GM21576 (cell line): Measurements from ENCODE around the gene ZNF444.

Source experiments
- ATAC-seq: cut with Tn5 transposase; IDR thresholded peaks from one replicate; pipeline ENCODE4 v1.9.1; 2021; ENCODE audit warnings: mild to moderate bottlenecking, moderate library complexity; ENCODE audit not compliant: unreplicated experiment

Gene ZNF444

DNA sequence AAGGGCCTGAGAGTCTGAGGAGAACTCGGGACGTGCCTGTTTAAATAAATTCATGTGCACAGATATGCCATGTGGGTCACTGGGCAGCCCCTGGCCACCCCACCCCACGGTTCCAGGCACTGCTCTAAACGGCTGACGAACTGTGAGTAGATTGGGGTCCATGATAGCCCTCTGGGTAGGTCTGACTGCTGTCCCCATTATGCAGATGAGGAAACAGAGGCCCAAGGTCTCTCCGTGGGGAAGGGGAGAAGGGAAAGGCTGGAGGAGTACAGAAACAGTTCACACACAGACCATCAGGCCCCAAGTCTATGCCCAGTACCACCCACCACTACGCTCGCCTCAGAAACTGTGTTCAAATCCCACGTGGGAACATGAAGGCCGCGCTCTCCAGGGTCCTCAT, 34.1 kb upstream of the ZNF444 start:
- ATAC-seq, result no peak

DNA sequence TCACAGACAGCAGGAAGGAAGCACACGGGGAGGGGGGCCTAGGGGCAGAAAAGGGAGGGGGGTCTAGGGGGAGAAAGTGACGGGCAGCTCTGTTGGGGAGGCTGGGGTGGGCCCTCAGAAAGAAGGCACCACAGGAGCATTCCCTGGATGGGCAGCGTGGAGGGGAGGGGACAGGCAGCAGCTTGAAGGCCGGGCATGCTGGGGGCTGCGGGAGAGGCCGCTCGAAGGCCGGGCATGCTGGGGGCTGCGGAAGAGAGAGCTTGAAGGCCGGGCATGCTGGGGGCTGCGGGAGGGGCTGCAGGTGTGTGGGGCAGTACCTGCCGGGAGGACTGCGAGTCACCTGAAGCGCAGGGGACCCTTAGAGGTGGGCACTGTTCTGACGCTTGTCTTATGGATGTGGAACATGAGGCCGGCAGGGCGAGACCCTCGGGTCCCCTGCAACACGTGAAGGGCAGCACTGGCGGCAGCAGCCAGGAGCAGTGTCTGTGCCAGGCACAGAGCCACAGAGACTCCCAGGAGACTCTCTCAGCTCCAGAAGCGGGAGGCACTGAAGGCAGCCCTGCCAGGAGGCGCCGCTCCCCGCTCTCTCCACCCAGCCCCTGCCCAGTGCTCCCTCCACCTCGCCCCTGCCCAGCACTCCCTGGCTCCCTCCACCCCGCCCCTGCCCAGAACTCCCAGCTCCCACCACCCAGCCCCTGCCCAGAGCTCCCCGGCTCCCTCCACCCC, 33.3 kb upstream of the ZNF444 start:
- ATAC-seq, result no peak

DNA sequence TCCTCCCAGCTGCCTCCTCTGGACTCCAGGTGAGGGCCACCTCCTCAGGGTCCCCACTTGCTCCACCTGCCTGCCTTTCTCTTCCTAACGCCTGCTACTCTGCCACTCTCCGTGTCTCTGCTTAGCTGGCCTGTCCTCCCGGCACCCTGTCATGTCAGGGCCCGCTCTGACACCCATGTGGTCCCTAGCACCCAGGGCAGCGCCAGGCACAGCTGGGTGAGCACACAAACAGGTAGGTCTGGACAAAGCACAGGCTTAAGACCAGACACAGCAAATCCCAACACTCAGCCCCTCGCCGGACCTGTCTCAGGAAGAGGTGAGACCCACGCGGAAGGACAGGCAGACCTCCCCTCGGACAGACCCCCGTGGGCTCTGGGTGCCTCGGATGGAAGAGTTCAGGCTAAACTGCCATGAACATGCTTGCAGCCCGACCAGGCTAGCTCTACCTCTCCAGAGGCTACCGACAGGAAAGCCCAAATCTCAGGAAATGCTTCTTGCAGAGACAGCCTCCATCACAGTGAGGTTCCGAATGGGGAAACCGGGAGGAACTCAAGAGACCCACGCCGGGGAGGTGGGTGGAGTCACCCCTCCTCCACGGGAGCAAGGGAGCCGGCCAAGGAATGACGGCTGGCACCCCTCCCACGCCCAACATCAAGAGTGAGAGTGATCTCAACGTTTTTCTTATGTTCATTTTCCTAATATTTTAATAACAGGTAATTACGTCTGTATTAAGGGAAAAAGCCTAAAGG, 32.5 kb upstream of the ZNF444 start:
- ATAC-seq, result no peak

DNA sequence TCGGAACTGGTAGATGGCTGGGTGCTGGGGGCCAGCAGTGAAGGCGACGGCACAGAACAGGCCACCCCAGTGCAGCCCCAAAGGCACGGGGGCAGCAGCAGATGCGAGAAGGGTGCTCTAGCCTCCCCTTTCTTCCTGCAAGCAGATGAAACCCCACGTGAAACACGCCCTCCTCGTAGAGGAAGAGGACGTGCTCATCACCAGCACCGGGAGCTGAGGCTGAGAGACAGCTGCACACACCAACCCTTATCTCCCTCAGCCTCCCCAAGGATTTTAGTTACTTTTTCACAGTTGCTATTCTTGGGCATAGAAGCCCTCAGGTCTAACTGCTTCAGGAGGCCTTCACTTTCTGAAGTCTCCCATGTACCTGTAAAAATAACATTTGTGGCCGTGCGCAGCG, 31.9 kb upstream of the ZNF444 start:
- ATAC-seq, result no peak

DNA sequence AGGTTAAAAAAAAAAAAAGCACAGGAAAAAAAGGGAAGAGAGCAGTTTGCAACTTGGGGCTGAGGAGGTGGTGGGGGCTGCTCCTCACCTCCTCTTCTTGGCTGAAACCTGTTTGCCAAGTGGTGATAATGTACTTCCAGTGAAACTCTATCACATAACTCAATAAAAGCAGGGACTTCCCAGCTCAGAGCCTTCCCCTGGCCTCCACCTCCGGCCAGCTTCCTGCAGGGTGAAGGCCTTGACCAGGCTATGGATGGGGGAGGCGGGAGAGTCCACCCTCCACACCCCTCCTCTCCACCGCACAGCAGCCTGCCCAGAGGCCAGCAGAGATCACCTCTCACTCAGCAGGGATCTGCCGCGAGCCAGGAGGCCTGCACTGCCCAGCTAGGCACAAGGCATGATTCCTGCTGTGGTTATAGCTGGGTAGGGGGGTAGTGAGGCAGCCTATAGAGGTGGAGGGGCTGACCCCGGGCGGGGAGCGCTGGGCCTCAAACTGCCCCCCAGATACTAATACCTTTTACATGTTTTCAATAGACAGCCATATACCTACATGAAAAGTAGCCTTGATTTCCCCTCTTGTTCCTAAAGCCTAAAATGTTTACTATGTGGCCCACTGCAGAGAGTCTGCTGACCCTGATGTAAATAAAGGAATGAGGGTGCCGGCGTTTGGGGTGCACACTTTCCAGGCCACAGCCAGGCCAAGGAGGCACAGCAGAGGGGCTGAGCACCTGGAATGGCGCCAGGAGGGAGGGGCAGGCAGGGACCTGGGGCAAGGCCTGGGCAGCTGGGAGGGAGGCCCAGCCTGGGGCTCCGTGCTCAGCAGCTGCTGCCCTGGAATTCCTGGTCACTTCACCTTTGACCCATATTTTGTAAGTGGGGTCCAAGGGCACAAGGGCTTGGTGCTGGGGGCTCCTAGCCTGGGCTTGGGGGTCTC, 30.3 kb upstream of the ZNF444 start:
- no peak for ATAC-seq

DNA sequence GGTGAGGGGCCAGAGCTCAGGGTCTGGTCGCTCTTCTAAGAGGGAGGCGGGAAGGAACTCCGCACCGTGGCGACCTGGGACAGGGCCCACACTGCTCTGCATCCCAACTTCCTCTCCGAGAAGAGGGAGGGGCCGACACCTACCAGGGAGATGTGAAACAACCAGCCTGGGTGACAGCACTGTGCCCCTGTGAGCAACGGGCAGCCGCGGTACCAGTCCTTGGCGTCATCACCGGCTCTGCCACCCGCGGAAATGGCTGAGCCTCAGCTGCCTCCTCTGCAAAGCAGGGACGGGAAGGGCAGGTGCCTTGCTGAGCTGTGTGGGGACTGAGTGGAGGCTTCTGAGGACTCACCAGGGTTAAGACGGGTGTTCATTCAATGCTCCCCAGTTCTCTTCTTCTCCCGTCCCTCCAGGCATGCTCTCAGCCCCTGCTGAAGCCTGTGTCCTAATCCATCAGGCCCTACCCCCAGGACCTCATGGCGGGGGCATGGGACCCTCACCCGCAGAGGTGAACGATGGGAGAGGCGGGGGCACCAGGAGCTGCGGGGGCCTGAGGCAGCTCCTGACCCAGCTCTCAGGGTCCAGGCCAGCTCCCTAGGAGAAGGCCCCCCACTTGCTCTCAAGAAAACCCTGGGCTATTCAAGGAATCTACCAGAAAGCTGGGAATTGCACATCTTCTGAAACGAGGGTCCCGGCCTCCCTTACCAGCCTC, 29.3 kb upstream of the ZNF444 start:
- peak; percentile 62 for ATAC-seq

DNA sequence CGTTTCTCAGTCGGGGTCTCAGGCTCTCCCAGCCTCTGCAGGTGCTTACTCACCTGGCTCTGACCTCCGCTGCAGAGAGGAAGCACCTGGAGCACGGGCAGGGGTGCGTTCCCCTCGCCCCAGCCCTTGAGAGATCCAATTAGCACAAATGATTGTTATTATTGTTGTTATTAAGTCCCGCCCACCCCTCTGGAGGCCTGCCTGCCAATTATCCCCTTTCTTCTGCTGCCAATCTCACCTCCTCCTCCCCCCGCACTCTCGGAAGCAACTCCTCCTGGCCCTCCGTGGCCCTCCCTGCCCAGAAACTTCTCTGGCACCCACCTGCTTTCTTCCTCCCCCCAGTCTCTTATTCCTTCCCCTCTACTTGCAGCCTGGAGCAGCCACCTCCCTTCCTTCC, 28.8 kb upstream of the ZNF444 start:
- ATAC-seq, result no peak

DNA sequence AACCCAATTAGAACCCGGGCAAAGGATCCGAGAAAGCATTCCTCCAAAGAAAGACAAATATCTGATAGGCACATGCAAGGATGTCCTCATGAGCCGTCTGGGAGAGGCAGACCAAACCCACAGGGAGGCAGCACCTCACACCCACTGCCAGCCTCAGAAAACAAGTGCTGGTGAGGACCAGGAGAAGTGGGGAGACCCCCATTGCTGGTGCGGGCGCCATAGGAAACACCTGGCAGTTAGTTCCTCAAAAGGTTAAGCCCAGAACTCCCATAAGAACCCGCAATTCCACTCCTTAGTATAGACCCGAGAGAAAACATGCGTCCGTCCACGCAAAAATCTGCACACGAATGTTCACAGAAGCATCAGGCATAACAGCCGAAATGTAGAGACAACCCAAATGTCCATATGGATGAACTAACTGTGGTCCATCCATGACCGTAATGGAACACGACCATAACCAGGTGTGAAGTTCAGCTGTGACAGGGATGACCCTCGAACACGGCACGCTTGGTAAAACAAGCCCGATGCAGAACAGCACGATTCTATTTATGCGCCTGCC, 27.9 kb upstream of the ZNF444 start:
- ATAC-seq, result no peak

DNA sequence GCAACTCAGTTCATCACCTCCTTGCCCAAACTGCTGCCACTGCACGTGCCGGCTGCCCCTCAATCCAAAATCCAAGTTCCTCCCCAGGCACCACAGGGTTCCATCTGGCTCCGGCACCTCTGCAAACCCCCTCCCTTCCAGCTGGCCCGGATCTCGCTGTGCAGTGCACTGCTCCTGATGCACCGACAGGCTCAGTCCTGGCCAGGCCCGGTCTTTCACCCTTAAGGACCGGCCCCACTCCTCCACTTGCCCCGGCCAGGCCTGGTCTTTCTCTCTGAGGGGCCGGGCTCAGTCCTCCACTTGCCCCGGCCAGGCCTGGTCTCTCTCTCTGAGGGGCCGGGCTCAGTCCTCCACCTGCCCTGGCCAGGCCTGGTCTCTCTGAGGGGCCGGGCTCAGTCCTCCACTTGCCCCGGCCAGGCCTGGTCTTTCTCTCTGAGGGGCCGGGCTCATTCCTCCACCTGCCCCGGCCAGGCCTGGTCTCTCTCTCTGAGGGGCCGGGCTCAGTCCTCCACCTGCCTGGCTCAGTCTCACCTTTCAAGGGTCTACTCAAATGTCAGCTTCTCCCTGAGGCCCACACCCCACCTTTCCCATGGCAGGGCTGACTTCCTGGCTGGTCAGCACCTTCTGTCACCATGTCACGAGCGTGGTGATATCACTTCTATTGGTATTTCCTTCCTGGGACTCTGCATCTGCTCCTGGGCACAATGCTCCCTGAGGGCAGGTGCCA, 26.9 kb upstream of the ZNF444 start:
- ATAC-seq, result no peak

DNA sequence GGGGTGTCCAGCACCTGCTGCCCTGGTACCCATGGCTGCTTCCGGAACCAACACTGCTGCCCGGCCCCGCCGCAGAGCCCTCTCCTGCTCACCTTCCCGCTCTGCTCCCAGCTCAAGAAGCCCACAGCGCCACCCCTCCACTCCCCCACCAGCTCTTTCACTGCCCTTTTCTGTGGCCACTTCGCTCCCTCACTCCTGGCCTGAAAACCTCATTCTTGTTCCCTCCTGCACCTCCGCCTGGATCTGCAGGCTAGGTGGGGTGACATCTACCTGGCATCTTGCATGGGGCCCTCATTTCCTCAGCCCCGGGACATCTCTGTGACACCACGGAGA, 26.3 kb upstream of the ZNF444 start:
- ATAC-seq, result no peak

DNA sequence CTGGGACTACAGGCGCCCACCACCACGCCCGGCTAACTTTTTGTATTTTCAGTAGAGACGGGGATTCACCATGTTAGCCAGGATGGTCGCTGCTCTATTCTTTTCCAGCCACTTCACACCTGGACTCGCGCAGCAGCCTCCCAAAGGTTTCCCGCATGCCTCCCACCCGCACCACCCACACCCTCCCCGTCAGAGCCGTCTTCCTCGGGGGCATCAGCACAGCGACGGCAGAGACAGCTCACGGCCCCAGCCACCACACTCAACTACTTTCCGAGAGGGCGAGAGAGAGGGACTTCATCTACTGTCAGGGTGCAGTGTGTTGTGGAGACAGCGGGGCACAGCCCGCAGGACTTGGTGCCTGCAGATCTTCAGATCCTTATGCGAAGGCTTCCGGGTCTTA, 25.6 kb upstream of the ZNF444 start:
- ATAC-seq, result no peak

DNA sequence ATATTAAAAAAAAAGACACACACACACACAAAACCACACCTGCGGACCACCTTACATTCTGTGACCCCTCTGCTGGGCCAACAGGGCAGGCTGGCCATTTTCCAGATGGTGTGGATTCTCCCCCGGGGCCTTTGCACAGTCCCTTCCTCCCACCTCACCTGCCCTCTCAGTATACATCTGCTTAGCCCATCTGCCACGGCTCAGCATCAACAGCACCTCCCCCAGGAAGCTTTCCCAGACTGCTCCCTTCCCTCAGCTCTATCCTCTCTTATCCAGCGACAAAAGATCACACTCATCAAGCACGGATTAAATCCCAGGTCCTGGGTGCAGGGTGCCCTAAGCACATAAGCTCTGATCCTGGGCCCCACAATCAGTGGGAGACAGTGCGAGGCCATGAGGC, 24.5 kb upstream of the ZNF444 start:
- no peak for ATAC-seq

DNA sequence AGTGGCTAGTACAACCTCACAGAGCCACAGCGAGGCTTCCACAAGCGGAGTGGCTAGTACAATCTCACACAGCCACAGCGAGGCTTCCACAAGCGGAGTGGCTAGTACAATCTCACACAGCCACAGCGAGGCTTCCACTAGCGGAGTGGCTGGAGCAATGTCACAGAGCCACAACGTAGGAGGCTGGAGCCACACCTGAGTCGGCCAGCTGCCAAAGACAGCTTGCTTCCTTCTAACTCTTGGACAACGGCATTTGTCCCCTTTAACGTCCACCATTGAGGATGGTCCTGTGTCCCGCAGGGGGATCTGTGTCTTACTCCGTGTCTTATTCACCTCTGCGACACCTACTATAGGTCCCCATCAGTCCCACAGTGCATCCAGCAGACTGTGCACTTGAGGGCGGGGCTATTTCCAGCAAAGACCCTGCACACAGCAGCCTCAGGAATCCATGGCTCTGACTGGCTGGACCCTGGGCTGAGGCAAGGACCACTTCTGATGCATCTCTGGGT, 23.7 kb upstream of the ZNF444 start:
- ATAC-seq, result no peak

DNA sequence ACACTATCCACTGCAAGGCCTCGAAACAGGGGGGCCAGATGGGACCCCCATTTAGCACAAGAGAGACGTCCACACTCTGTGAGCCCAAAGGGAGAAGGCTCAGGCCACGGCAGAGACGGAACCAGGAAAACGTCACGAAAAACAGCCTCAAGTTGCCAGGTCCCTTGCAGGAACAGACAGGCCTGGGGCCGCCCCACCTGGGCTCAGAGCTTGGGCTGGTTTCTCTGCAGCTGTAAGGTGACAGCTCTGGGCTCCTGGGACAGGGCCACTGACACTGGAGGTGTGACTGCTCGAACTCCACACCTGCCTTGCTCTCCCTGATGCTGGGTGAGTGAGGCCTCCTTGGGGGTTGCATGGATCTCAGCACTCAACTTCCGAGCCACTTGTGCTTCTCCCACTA, 23.2 kb upstream of the ZNF444 start:
- ATAC-seq, result no peak

DNA sequence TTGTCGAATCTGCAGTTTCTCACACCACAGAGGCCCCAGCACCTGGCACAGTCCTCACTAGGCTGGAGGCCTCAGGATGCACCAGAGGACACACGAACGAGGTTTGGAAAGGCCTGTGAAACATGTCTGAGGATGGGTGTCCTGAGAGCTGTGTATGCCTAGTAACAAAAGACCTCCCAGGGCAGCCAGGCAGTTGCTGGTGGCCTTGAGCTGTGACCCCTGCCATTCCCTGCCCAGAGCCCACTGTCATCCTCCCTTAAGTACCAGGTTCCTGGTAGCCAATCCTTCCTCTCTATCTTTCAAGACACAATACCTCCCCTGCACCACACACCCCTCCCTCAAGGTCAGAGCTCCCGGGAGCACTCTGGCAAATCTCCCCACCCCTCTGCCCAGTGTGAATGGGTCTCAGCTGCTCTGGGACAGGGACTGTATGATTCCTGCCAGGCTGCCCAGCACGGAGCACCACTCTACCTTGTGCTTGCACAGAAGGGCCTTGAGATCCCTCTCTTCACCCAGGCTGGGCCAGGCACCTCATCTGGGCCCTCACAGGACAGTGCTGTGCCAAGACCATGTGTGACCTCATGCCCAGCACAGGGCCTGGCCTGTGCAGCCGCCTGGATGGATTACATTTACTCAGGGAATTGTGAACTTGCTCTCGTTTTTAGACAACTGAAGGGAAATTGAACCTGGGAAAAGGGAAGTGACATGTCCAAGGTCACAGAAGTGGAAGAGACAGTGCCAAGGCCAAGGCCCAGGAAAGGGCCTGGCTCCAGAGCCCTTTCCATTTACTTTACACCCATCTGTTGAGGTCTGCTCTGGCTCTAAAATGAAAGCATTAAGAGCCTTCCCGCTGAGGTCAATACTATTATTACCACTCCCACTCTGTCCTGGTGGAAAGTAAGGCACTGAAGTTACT, 22.2 kb upstream of the ZNF444 start:
- no peak for ATAC-seq

DNA sequence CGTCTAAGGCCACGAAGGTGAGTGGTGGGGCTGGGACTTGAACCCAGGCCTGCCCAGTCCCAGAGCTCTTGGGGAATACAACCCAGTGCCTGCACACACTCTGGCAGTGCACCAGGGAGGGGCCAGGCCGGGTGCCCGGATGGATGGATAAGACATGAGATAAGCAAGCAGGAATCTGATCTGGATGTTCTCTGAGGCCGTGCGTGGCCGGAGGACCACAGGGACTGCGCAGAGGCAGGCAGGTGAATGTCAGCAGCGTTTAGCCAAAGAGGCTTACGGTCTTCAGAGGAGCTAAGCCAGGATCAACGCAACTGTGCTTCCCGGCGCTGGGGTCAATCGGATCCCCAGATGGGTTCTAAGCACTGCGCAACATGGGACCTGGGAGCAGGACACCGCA, 21.5 kb upstream of the ZNF444 start:
- ATAC-seq, result no peak

DNA sequence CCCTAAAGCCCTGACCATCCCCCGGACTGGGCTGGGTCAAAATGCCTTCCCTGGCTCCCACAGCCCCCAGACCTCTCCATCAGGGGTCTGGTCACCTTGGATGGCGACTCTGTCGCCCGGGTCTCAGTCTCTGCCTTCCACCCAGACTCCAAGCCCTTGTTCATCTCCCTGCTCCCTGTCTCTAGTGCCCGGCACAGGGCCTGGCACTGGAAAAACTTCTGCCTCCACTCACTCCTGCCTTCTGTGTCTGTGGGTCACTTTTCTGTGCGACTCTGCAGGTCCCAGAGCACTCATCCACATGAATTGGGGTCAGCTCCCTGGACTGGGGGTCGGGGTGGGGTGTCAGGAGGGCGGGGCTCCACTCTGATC, 21.1 kb upstream of the ZNF444 start:
- ATAC-seq, result no peak

DNA sequence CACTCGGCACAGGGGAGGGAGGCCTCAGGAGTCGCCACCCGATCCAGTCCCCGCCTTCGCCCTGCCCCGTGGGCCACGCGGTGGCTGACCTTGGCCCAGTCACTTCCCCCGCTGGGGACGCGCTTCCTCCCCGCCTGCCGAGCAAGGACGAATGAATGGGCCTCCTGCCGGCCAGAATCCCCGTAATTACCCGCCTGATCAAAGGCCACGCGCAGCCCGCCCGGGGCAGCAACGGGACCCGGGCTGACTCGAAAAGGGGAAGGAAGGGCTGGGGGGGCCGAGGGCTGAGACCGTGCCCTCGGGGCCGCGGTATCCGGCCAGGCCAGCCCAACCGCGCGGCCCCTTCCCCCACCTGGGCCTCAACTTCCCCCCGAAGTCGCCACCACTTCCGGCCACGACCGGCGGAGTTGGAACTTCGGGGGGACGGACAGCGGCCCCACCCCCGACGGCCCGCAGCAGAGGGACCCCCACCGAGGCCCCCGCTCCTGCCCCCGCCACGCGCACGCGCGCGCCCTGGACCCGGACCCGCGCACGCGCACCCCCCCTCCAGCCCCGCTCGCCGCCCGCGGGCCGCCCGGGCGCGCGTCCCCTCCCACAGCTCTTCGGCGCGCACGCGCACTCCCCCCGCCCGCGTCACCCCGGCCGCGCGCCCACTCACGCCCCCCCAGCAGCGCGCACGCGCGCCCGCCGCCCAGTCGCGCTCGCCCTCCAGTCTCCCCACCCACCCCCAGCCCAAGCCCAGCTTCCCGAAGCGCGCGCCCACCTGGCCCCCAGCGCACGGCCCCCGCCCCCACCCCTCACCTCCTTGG, 20.5 kb upstream of the ZNF444 start:
- no peak for ATAC-seq
